SK-N-SH (cell line): ENCODE data around the gene SLC38A8. TPM values are rescaled to one million over a fixed set of nuclear protein-coding genes. Genes with fewer than 3 reads are reported as not detected.

Source experiments
- CTCF ChIA-PET: fragments of 300-600, 350-600 bp; formaldehyde crosslinking; extraction: SDS; loops from one replicate; lab custom pipeline; 2021; lab: Yijun Ruan, JAX
- POLR2A ChIA-PET: fragments of 350-600 bp; sonication (Branson Sonifier 250); formaldehyde crosslinking; extraction: SDS; loops from one replicate; lab custom pipeline; 2020; ENCODE audit warnings: antibody characterized with exemption, inconsistent platforms; lab: Yijun Ruan, JAX
- DNase-seq: peaks from one replicate; pipeline ENCODE4 v3.0.0; 2012
- H2AFZ ChIP-seq: fragments of 200-600 bp; sonication (generic); 2 replicates; pipeline ENCODE4 v1.8.1; 2016; ENCODE audit warnings: antibody characterized with exemption, mild to moderate bottlenecking, low read depth
- H3F3A ChIP-seq: fragments of 200-600 bp; sonication (generic); replicated peaks from 2 replicates; pipeline ENCODE3; 2016; ENCODE audit warnings: antibody characterized with exemption, mild to moderate bottlenecking; ENCODE audit not compliant: insufficient read depth
- H3K27ac ChIP-seq, 2 experiments: fragments of 200-500 bp in 1 of 2; fragments of 200-600 bp in 1 of 2; sonication (Bioruptor generic) in 1 of 2; sonication (generic), shearing (Covaris generic) in 1 of 2; 2 replicates each; pipeline versions ENCODE4 v1.5.1 to v1.6.1; 2014 to 2016; ENCODE audit warnings: low read depth in 2 of 2, inconsistent platforms in 1 of 2, low read length in 1 of 2, mild to moderate bottlenecking in 1 of 2, mixed read lengths in 1 of 2
- H3K27me3 ChIP-seq: fragments of 200-600 bp; sonication (generic), shearing (Covaris generic); 2 replicates; pipeline ENCODE4 v1.6.1; 2016; ENCODE audit warnings: mixed run types; ENCODE audit not compliant: insufficient read depth
- H3K36me3 ChIP-seq, 2 experiments: fragments of 200-500 bp in 1 of 2; fragments of 200-600 bp in 1 of 2; sonication (Bioruptor generic) in 1 of 2; sonication (generic) in 1 of 2; replicated peaks in 1 of 2; 2 replicates each; pipeline versions ENCODE3 to v1.5.1; 2014 to 2016; ENCODE audit warnings: low read length in 1 of 2, mild to moderate bottlenecking in 1 of 2; ENCODE audit not compliant: insufficient read depth in 2 of 2, control insufficient read depth in 1 of 2
- H3K4me1 ChIP-seq, 2 experiments: fragments of 200-500 bp in 1 of 2; fragments of 200-600 bp in 1 of 2; sonication (Bioruptor generic) in 1 of 2; sonication (generic), shearing (Covaris generic) in 1 of 2; 2 replicates each; pipeline versions ENCODE4 v1.5.1 to v1.6.1; 2014 to 2016; ENCODE audit warnings: low read depth in 1 of 2, low read length in 1 of 2, mixed run types in 1 of 2; ENCODE audit not compliant: insufficient read depth in 2 of 2, control insufficient read depth in 1 of 2
- H3K4me2 ChIP-seq: fragments of 200-600 bp; sonication (generic), shearing (Covaris generic); 2 replicates; pipeline ENCODE4 v1.6.1; 2017; ENCODE audit warnings: mixed run types
- H3K4me3 ChIP-seq, 2 experiments: fragments of 200-500 bp in 1 of 2; fragments of 200-600 bp in 1 of 2; sonication (Bioruptor generic) in 1 of 2; sonication (generic), shearing (Covaris generic) in 1 of 2; 2 replicates each; pipeline versions ENCODE4 v1.5.1 to v1.8.1; 2014 to 2016; ENCODE audit warnings: low read depth in 2 of 2, inconsistent platforms in 1 of 2, low read length in 1 of 2, mild to moderate bottlenecking in 1 of 2, mixed read lengths in 1 of 2, moderate library complexity in 1 of 2
- H3K79me2 ChIP-seq: fragments of 200-600 bp; sonication (generic); 2 replicates; pipeline ENCODE4 v1.8.1; 2017; ENCODE audit warnings: mild to moderate bottlenecking; ENCODE audit not compliant: insufficient read depth
- H3K9ac ChIP-seq: fragments of 200-600 bp; sonication (generic); 2 replicates; pipeline ENCODE4 v1.6.1; 2017; ENCODE audit warnings: mixed run types
- H3K9me2 ChIP-seq: fragments of 200-600 bp; sonication (generic); 2 replicates; pipeline ENCODE4 v1.6.1; 2017; ENCODE audit warnings: mixed run types
- H3K9me3 ChIP-seq: fragments of 200-600 bp; sonication (generic); 2 replicates; pipeline ENCODE4 v1.6.1; 2017; ENCODE audit warnings: mixed run types, mild to moderate bottlenecking, moderate library complexity
- H4K20me1 ChIP-seq: fragments of 200-600 bp; sonication (generic); 2 replicates; pipeline ENCODE4 v1.6.1; 2017; ENCODE audit warnings: mild to moderate bottlenecking, mixed run types; ENCODE audit not compliant: insufficient read depth
- CTCF ChIP-seq: fragments of 200-600 bp; sonication (generic); IDR thresholded peaks from 2 replicates; pipeline ENCODE4 v1.6.1; 2017; ENCODE audit warnings: antibody characterized with exemption, mild to moderate bottlenecking, moderate library complexity
- NFIC ChIP-seq: IDR thresholded peaks from 2 replicates; pipeline ENCODE4 v1.4.0; 2012; ENCODE audit warnings: borderline replicate concordance
- REST ChIP-seq: IDR thresholded peaks from 2 replicates; pipeline ENCODE4 v1.6.1; 2012; ENCODE audit warnings: mild to moderate bottlenecking, low read depth, low read length, moderate library complexity
- TAF1 ChIP-seq: IDR thresholded peaks from 2 replicates; pipeline ENCODE4 v1.6.1; 2012; ENCODE audit warnings: low read depth, mild to moderate bottlenecking, low read length, moderate library complexity, borderline replicate concordance
- TEAD4 ChIP-seq: IDR thresholded peaks from 2 replicates; pipeline ENCODE4 v1.4.0; 2012; ENCODE audit warnings: mild to moderate bottlenecking, borderline replicate concordance; ENCODE audit not compliant: insufficient read depth
- YY1 ChIP-seq: IDR thresholded peaks from 2 replicates; pipeline ENCODE4 v1.4.0; 2012; ENCODE audit warnings: low read depth, mild to moderate bottlenecking
- WGBS: methylation state at CpG from one replicate; pipeline ENCODE4 v1.1.6; 2017; ENCODE audit warnings: low lambda C conversion rate; 5-methylcytosine and 5-hydroxymethylcytosine counted together
- polyA plus RNA-seq, 3 experiments: library from polyadenylated mRNA; depleted of rRNA; stranded (reverse); fragments of >200 nt; gene quantifications; 2 replicates each; pipeline ENCODE4 v1.2.3, GENCODE V29; 2012
- TF ChIP-seq, protein P1 (sequence below): fragments of 150-350 bp; IDR thresholded peaks from 2 replicates; pipeline ENCODE4 v1.6.1; 2017; ENCODE audit warnings: antibody characterized with exemption, low read length, low read depth, borderline replicate concordance
- TF ChIP-seq, protein P2 (sequence below): IDR thresholded peaks from 2 replicates; pipeline ENCODE4; 2012
- TF ChIP-seq, protein P3 (sequence below): IDR thresholded peaks from 2 replicates; pipeline ENCODE4 v1.4.0; 2012; ENCODE audit warnings: low read depth

SLC38A8 gene
- polyA plus RNA-seq, 1 of the 3 experiments (the other 2 are of a cell fraction), result not detected

- Histone ChIP-seq H3K79me2 (no peaks in the 10 kb centered on the region), H3K4me3 (no peak overlapping the region), H3K4me2 (no peak overlapping the region), H4K20me1 (no peaks in the 10 kb centered on the region), H3F3A (no peaks in the 10 kb centered on the region), H3K9me3 (no peaks in the 10 kb centered on the region), H2AFZ (no peak overlapping the region), H3K9ac (no peak overlapping the region), H3K27me3 (no peaks in the 10 kb centered on the region), H3K9me2 (no peaks in the 10 kb centered on the region), H3K27ac (no peak overlapping the region), H3K36me3 (peaks cover 32 to 77% of the 10 kb centered on the region in 2 experiments), H3K4me1 (peaks cover 0 to 10% of the 10 kb centered on the region in 2 experiments; a peak in 1 of 4 replicates)
- DNase-seq, result no peak
- WGBS, result 87% methylated on average over 5 of the region's 5 CpGs
- TF ChIP-seq, protein P1, sequence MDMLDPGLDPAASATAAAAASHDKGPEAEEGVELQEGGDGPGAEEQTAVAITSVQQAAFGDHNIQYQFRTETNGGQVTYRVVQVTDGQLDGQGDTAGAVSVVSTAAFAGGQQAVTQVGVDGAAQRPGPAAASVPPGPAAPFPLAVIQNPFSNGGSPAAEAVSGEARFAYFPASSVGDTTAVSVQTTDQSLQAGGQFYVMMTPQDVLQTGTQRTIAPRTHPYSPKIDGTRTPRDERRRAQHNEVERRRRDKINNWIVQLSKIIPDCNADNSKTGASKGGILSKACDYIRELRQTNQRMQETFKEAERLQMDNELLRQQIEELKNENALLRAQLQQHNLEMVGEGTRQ, result no peak
- no peak for TF ChIP-seq REST
- TF ChIP-seq, protein P2, sequence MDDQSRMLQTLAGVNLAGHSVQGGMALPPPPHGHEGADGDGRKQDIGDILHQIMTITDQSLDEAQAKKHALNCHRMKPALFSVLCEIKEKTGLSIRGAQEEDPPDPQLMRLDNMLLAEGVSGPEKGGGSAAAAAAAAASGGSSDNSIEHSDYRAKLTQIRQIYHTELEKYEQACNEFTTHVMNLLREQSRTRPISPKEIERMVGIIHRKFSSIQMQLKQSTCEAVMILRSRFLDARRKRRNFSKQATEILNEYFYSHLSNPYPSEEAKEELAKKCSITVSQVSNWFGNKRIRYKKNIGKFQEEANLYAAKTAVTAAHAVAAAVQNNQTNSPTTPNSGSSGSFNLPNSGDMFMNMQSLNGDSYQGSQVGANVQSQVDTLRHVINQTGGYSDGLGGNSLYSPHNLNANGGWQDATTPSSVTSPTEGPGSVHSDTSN, result no peak
- no peak for TF ChIP-seq NFIC
- no peak for TF ChIP-seq YY1
- no peak for TF ChIP-seq CTCF
- TF ChIP-seq TAF1, result no peak
- no peak for TF ChIP-seq TEAD4
- TF ChIP-seq, protein P3, sequence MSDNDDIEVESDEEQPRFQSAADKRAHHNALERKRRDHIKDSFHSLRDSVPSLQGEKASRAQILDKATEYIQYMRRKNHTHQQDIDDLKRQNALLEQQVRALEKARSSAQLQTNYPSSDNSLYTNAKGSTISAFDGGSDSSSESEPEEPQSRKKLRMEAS, result no peak
- CTCF ChIA-PET, result interaction anchor here (0.8 to 21.4 kb wide), 7 partner anchors 8 to 229 kb away, joined by 3 to 470 read pairs (median 12); partner anchors contain the start of genes OSGIN1, SLC38A8 and TAF1C
- POLR2A ChIA-PET, result no interaction called here
Measured at GRCh38 chr16:84055366-84055765, 12.8 kb upstream of the SLC38A8 start.
